ENCODE data around the gene C12orf42. TPM values are rescaled to one million over a fixed set of nuclear protein-coding genes. Genes with fewer than 3 reads are reported as not detected.
"Not testable (repeated sequence)": the region's sequence is repeated elsewhere in the genome, so short reads cannot be mapped to it uniquely, and the experiment has no call there.

C12orf42 gene
- polyA plus RNA-seq, 1 donor: 2.4 TPM

- DNase-seq: no peak
These were observed 867 bp downstream of the C12orf42 start for GRCh38 chr12:103494734-103495468.

- no peak for DNase-seq
These were observed 1.6 kb downstream of the C12orf42 start for GRCh38 chr12:103494051-103494733.

GRCh38 chr12:103493199-103493598 lies 2.6 kb downstream of the C12orf42 start:
- DNase-seq: no peak

- DNase-seq: no peak
These were observed 13.4 kb downstream of the C12orf42 start for GRCh38 chr12:103482365-103482764.

GRCh38 chr12:103475073-103475472 lies 20.7 kb downstream of the C12orf42 start:
- DNase-seq: no peak

GRCh38 chr12:103470664-103471063 lies 25.1 kb downstream of the C12orf42 start:
- DNase-seq: no peak

GRCh38 chr12:103469719-103470118 lies 26.0 kb downstream of the C12orf42 start:
- no peak for DNase-seq

GRCh38 chr12:103468837-103469236 lies 26.9 kb downstream of the C12orf42 start:
- no peak for DNase-seq

GRCh38 chr12:103462675-103463074 lies 33.1 kb downstream of the C12orf42 start:
- DNase-seq: no peak

- no peak for DNase-seq
These were observed 38.3 kb downstream of the C12orf42 start for GRCh38 chr12:103457471-103457870.

- no peak for DNase-seq
These were observed 39.8 kb downstream of the C12orf42 start for GRCh38 chr12:103456006-103456405.

GRCh38 chr12:103455020-103455763 lies 40.6 kb downstream of the C12orf42 start:
- DNase-seq: no peak

GRCh38 chr12:103444983-103445382 lies 50.8 kb downstream of the C12orf42 start:
- DNase-seq: no peak

- no peak for DNase-seq
These were observed 52.9 kb downstream of the C12orf42 start for GRCh38 chr12:103442822-103443221.

- no peak for DNase-seq
These were observed 53.6 kb downstream of the C12orf42 start for GRCh38 chr12:103442182-103442555.

- DNase-seq: no peak
These were observed 54.2 kb downstream of the C12orf42 start for GRCh38 chr12:103441437-103442181.

GRCh38 chr12:103434165-103435105 lies 61.3 kb downstream of the C12orf42 start:
- DNase-seq: not testable (repeated sequence)

GRCh38 chr12:103431950-103432349 lies 63.8 kb downstream of the C12orf42 start:
- no peak for DNase-seq

GRCh38 chr12:103431387-103431786 lies 64.4 kb downstream of the C12orf42 start:
- no peak for DNase-seq

- DNase-seq: not testable (repeated sequence)
These were observed 70.1 kb downstream of the C12orf42 start for GRCh38 chr12:103425674-103426073.

- not testable (repeated sequence) for DNase-seq
These were observed 70.8 kb downstream of the C12orf42 start for GRCh38 chr12:103424849-103425586.
